ENCODE measurements around the gene NUP107.

The NUP107 gene

DNA sequence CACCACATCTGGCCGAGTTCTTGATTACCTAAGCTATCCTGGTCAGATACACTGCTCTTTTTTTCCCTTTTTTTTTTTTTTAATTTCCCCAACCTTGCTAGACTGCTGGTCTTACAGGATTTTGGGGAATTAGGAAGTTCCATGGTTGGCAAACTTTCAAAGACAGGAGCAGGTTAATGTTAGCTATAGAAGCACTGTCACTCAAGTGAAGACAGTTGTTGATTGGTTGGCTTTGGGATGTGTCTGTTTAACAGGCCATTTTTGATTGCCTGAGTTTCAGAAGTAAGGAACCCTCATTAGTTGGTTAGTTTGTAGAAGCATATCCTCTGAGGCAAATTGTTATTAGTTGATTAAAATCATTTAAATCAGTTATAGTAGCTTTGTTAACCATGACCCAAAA, 39.3 kb upstream of the NUP107 start:
- no peak for DNase-seq (ENCODE audit: low read depth)
- H3K4me3 ChIP-seq (ENCODE audit: low read depth, low read length) = no peak overlapping the region
- TF ChIP-seq, protein P1, sequence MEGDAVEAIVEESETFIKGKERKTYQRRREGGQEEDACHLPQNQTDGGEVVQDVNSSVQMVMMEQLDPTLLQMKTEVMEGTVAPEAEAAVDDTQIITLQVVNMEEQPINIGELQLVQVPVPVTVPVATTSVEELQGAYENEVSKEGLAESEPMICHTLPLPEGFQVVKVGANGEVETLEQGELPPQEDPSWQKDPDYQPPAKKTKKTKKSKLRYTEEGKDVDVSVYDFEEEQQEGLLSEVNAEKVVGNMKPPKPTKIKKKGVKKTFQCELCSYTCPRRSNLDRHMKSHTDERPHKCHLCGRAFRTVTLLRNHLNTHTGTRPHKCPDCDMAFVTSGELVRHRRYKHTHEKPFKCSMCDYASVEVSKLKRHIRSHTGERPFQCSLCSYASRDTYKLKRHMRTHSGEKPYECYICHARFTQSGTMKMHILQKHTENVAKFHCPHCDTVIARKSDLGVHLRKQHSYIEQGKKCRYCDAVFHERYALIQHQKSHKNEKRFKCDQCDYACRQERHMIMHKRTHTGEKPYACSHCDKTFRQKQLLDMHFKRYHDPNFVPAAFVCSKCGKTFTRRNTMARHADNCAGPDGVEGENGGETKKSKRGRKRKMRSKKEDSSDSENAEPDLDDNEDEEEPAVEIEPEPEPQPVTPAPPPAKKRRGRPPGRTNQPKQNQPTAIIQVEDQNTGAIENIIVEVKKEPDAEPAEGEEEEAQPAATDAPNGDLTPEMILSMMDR (IDR thresholded peaks at IDR 0.05; ENCODE audit: insufficient read depth, low read depth, low read length, missing control alignments) = no peak

DNA sequence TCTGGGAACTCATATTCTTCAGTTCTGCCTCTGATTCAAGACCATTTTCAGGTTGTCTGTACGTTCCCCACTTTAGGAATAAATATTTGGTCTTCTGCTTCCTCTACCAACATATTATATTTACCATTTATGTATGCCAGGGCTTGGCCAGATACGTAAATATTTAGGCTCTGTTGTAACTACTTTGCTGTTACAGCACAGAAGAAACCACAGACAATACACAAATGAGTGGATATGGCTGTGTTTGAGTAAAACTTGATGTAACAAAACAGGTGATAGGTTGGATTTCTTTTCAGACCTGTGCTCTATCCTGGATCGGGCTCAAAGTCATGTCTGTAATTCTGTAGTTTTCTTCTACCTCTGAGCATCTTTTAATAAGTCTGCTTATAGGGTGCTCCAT, 38.6 kb upstream of the NUP107 start:
- no peak overlapping the region for H3K4me3 ChIP-seq (ENCODE audit: low read depth, low read length)
- TF ChIP-seq, protein P1 (IDR thresholded peaks at IDR 0.05; ENCODE audit: insufficient read depth, low read depth, low read length, missing control alignments) = no peak
- DNase-seq (ENCODE audit: low read depth) = peak; percentile 53

DNA sequence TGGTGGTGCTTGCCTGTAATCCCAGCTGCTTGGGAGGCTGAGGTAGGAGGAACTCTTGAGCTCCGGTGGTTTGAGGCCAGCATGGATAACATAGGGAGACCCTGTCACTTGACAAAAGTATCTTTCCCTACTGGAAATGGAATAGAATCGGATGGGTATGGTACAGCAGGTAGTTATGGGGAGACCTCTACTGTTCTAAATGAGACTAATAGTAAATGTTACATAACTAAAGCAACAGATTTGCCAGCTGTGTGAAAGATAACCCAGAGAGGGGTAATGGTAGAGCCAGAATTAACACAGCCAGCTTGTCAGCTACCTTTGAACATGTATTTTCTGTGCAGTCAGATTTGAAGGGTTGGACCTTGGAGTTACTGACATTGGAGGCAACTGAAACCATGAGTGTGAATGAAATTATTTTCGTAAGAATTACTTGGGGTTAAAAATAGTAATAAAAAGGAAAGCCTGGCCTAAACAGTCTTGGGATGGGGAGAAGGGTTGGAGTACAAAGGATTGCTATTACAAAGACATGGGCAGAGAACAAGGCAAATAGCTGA, 21.7 kb upstream of the NUP107 start:
- TF ChIP-seq, protein P1 (IDR thresholded peaks at IDR 0.05; ENCODE audit: insufficient read depth, low read depth, low read length, missing control alignments) = no peak
- no peak overlapping the region for H3K4me3 ChIP-seq (ENCODE audit: low read depth, low read length)
- no peak for DNase-seq (ENCODE audit: low read depth)

DNA sequence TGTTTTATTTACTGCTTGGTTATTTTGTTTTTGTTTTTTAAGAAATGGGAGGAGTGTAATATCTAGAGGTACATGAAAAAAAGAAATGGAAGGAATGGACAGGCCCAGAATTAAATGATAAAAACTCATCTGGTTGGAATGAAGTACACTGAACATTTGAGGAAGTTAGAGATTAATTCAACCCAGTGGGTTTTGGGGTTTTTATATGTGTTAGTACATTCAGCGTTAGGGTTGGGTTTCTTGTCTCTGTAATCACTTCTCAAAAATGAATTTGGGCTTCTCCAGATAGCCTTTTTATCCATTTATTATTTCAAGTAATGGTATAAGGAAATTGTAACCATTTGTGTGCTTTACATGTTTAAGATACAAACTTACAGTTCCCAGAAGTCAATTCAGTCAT, 19.5 kb upstream of the NUP107 start:
- TF ChIP-seq, protein P1 (IDR thresholded peaks at IDR 0.05; ENCODE audit: insufficient read depth, low read depth, low read length, missing control alignments) = no peak
- H3K4me3 ChIP-seq (ENCODE audit: low read depth, low read length) = no peak overlapping the region
- DNase-seq (ENCODE audit: low read depth) = no peak

DNA sequence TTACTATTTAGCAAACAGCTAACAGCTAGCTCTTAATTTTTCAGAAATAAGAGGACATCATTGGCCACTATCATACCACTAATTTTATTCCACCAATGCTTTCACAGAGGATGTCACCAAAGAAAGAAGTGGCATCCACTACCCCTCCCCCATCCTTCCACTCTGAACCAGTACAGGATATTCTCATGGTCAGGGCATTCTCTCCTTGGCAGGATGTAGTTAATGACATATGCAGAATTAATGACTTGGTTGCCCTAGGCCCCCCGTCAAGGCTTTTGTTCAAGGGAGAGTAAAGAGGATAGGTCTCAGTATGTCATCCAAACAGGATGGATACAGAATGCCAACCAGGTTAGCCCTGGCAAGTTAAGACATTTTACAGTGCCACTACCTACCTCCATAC, 18.9 kb upstream of the NUP107 start:
- DNase-seq (ENCODE audit: low read depth) = no peak
- no peak overlapping the region for H3K4me3 ChIP-seq (ENCODE audit: low read depth, low read length)
- TF ChIP-seq, protein P1 (IDR thresholded peaks at IDR 0.05; ENCODE audit: insufficient read depth, low read depth, low read length, missing control alignments) = no peak

DNA sequence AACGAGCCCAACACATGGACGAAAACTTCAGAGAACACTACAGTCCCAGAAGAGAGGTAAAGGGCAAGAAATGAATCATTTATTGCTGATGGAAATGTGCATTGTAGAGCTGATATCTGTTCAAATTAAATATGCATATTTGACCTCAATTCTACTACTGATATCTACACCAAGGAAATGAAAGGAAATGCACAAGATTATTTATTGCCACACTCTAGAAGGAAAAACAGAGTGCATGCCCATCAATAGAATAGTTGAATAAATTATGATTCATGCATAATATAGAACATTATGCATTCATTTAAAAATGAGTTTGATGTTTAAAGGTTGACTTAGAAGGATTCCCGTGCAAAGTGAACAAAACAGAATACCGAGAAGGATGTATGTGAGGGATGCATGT, 15.6 kb upstream of the NUP107 start:
- TF ChIP-seq, protein P1 (IDR thresholded peaks at IDR 0.05; ENCODE audit: insufficient read depth, low read depth, low read length, missing control alignments) = no peak
- DNase-seq (ENCODE audit: low read depth) = no peak
- no peak overlapping the region for H3K4me3 ChIP-seq (ENCODE audit: low read depth, low read length)

DNA sequence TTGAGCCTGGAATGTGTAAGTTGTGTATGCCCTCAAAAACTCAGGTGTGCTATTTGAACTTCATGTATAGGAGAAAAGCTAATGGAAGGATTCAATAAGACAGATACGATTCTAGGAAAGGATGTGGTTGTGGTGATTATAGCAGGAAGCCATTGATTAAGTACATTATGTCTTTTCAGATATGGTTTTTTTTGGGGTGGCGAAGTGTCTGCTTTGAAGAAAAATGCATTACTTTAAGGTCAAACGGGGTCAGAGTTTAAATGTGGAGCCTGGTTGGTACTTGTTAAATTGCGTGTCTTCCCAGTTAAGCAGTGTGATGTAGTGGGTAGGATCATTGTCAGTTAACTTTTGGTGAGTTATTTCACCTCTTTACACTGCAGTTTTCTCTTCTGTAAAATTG, 13.0 kb upstream of the NUP107 start:
- no peak for DNase-seq (ENCODE audit: low read depth)
- no peak overlapping the region for H3K4me3 ChIP-seq (ENCODE audit: low read depth, low read length)
- TF ChIP-seq, protein P1 (IDR thresholded peaks at IDR 0.05; ENCODE audit: insufficient read depth, low read depth, low read length, missing control alignments) = no peak

All from GM12865 (cell line).